Body of pancreas (tissue), 4 donors: ENCODE data around the gene MAT2A.
A peak's percentile ranks its signal among the peaks of the same experiment; 100 is the strongest.

ENCODE experiments used
- CTCF ChIP-seq, 7 experiments: fragments of 450-650 bp in 4 of 7; fragments of 200-600 bp in 3 of 7; sonication (generic) in 3 of 7; IDR thresholded peaks; one replicate each; pipeline ENCODE4 v1.5.1; 2016 to 2019; ENCODE audit warnings: antibody characterized with exemption in 7 of 7
- POLR2A ChIP-seq, 3 donors: fragments of 450-650 bp; IDR thresholded peaks; one replicate each; pipeline ENCODE4 v1.6.1; 2016; ENCODE audit warnings: antibody characterized with exemption in 3 of 3, mild to moderate bottlenecking in 2 of 3

DNA sequence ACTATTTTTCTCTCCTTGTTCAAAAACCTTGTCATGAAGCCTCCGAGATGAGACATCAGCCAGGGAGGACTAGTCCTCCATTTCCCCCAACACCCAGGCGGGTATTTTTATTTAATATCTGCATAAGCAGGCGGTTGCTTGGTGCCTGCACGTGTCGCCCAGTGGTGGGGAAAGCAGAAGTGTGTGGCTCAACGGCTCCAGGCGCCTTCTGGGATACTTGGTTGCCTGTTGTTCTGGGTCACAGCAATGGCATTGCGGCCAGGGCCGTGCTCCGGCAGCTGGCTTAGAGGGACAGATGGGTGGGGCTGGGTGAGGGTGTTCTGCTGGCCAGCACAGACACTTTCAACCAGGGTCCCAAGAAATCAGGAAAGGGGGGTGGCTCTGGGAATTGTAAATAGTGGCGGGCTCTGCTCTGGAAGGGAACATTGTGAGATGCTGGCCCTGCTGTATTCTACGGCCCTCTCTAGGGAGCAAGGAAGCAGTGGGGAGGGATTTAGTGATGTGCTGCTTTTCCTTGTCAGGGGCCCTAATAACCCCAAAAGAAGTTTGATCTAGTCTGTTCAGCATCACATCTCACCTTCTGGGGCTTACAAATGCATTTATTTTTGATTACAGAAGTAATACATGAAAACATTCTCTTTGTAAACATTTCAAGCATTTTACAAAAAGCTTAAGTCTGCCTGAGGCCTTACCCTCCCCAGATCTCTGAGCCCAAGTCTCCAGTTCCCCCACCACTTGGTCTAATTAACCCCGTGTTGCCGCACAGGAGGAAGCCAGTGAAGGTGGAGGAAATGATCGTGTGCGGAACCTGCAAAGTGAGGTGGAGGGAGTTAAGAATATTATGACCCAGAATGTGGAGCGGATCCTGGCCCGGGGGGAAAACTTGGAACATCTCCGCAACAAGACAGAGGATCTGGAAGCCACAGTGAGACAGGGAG is 39.5 kb downstream of the MAT2A start:
- TF ChIP-seq CTCF (IDR thresholded peaks at IDR 0.05): no peak
- peak in 1 of 3 donors; percentile 14 for TF ChIP-seq POLR2A (IDR thresholded peaks at IDR 0.05)
